Stimulated activated CD8-positive, alpha-beta memory T cell treated with anti-CD3 and anti-CD28 coated beads, Interleukin-15, amount 100 ng/mL, for 4 hours (primary cell): ENCODE data around the gene PTPRE.

Source experiments
- DNase-seq, 2 donors: peaks; one replicate each; pipeline ENCODE4 v3.0.0-alpha.2; 2020; ENCODE audit warnings: low read depth in 2 of 2

The PTPRE gene

DNA sequence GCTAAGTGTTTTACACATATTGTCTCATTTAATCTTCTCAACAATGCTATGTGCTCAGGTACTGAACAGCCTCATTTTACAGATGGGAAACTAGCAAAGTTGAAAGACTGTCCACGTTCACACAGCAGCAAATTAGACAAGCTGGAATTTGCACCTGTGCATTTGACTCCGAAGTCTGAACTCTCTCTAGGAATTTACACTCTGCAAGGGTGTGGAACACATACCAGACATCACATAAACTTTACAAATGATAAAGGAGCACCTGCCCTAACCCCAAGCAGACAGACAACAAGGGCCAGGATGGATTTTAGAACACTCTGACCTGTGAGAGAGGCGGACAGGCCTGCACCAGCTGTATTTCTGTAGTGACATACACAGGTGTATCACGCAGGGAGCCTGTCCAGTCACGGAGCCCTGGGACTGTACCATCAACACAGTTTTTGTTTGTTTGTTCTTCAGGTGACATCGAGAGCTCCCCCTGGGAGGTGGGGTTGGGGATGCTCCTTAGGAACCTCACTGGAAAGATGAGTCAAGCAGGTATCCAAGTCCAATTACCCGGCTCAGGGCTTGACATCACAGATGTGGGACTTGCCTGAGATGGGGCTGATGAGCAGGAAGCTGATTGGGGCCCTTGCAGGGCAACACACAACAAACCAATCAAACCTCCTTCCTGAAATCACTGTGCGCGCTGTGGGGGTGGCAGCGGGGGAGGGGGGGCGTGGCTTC lies 188.3 kb downstream of the PTPRE start:
- DNase-seq: peak in 1 of 2 donors; percentile 33

- no peak for DNase-seq
Measured at GRCh38 chr10:128095753-128096469, 189.0 kb downstream of the PTPRE start.

GRCh38 chr10:128096486-128097199 lies 189.7 kb downstream of the PTPRE start:
- DNase-seq: no peak

GRCh38 chr10:128097783-128098182 lies 190.9 kb downstream of the PTPRE start:
- no peak for DNase-seq

DNA sequence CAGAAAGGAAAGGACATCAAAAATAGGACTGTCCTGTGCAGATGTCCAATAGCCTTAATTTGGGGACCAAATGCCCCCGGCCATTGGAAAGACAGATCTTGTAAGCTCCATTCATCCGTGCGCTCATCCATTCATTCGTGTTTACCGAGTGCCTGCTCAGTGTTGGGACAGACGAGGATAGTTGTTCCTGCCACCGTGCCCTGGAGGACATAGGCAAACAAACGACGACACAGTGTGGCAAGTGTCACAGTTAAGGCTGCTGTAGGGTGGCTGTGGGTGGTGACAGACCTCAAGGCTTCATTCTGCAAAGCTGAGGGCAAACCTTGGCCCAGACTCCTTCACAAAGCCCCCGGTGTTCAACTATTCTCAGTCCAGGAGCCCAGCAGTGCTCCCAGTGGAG lies 191.7 kb downstream of the PTPRE start:
- no peak for DNase-seq

GRCh38 chr10:128099901-128100300 lies 193.0 kb downstream of the PTPRE start:
- no peak for DNase-seq

GRCh38 chr10:128101901-128102300 lies 195.0 kb downstream of the PTPRE start:
- no peak for DNase-seq

- DNase-seq: no peak
Measured at GRCh38 chr10:128102480-128103228, 195.8 kb downstream of the PTPRE start.

DNA sequence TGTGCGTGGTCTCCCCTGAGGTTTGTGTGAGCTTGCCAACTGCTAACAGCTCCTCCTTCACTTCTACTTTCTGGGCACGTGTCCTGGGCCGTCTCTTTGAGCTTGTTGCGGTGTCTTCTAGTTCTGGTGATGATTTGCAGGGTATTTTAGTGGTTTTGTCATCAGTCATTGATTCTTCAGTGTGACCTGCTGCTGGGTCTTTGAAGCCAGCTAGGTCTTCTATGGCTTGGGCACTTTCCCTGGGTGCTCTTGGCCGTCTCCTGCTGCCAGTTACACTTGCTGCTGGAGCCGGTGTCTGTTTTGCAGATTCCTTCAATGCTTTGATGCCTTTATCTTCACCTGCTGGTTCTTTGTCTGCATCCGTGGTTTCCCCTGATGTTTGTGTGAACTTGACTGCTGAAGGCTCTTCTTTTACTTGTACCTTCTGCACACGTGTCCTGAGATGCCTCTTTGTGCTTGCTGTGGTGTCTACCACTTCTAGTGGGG lies 196.4 kb downstream of the PTPRE start:
- no peak for DNase-seq

DNA sequence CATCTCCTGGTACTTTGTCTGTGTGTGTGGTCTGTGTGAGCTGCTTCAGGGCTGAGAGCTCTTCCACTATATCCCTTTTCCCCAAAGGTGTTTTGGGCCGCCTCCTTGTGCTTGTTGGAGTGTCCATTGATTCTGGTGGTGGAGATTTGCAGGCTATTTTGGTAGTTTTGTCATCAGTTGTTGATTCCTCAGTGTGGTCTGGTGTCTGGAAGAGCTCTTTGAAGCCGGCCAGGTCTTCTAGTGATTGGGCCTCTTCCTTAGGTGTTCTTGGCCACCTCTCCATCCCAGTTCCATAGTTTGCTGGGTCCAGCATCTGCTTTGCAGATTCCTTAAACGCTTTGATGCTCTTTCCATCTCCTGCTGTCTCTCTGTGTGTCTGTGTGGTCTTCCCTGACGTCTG lies 198.5 kb downstream of the PTPRE start:
- no peak for DNase-seq

DNA sequence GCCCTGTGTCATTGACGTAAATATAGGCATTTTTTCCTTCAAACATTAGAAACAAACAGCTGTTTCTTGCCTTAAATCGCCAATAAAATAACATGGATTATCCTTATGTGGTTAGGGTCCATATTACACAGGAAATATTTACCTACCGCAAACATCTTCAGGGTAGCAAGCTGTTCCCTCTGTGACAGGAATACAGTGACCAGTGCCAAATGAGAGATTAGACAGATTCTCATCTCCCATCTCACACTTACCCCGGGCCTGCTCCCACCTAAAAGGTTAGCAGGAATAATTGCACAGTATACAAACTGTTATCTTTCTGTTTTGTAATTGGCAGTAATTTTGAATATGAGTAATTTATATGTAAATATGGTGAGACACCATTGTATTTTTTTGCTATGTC lies 202.8 kb downstream of the PTPRE start:
- DNase-seq: no peak

- DNase-seq: no peak
Measured at GRCh38 chr10:128110339-128110738, 203.4 kb downstream of the PTPRE start.

DNA sequence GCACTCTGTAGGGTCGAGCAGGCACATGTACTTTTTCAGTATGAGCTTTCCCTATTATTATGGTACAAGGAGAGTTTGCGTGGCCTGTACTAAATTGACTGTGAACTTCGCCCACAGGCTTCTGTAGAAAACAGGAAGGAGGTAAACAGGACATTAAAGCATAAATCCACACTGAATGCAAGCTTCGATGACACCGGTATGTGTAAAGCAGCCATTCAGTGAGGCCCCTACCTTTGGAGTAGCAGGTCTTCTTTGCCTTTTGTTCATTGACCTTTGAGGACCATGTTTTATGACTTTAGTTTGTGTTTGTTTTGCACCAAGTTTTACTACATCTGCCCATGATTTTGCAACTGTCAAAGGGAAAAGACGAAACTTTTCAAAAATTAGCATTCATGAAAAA lies 204.8 kb downstream of the PTPRE start:
- no peak for DNase-seq

- no peak for DNase-seq
Measured at GRCh38 chr10:128113026-128113425, 206.1 kb downstream of the PTPRE start.

GRCh38 chr10:128114901-128115300 lies 208.0 kb downstream of the PTPRE start:
- DNase-seq: no peak

DNA sequence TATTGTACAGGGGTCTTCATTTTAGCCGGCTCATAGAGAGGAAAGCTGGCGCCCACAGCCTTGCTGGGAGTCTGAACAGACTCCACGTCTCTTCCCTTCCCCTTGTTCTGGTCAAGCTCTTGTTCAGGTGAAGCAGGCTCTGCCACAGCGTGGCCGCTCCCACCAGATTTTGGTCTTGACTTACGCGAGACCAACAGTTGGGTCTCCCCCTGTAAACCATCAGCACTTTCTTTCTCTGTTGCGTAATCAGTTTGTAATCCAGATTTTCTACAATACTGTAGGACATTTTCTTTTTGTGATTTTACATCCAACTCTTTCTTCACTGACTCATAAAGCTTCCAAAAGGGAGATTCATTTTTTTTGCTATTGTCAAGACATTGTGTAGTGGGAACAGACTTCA lies 208.5 kb downstream of the PTPRE start:
- DNase-seq: no peak

GRCh38 chr10:128116187-128116586 lies 209.3 kb downstream of the PTPRE start:
- DNase-seq: no peak

DNA sequence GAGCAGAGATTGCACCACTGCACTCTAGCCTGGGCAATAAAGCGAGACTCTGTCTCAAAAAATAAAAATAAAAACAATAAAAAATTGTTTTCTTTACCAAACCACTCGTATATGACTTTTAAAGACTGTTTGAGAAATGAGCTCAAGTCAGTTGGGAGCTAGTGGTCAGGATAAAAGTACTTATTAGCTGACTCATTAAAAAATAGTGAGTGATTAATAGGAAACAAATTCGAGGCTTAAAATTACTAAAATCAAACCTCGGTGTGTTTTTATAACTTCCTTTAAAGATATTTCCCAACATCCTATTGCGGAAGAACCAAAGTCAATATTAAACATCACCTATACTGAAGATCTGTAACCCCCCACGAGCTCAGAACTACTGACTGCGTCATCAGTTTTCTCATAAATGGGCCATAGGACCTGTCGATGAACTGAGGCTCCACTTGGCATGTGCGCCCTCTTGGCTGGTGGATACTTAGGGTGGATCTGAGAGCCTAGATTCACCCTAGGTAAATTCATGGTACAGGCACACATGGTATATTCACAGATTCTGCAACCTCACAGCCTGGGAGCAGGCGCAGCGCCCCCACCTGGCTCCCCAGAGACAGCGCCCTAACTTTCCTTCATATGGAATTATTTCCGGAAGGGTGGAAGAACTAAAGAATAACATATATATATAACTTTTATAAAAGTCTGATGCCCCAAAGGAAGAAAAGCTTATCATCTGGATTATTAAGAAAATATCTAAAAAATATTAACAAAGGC lies 210.1 kb downstream of the PTPRE start:
- DNase-seq: no peak

DNA sequence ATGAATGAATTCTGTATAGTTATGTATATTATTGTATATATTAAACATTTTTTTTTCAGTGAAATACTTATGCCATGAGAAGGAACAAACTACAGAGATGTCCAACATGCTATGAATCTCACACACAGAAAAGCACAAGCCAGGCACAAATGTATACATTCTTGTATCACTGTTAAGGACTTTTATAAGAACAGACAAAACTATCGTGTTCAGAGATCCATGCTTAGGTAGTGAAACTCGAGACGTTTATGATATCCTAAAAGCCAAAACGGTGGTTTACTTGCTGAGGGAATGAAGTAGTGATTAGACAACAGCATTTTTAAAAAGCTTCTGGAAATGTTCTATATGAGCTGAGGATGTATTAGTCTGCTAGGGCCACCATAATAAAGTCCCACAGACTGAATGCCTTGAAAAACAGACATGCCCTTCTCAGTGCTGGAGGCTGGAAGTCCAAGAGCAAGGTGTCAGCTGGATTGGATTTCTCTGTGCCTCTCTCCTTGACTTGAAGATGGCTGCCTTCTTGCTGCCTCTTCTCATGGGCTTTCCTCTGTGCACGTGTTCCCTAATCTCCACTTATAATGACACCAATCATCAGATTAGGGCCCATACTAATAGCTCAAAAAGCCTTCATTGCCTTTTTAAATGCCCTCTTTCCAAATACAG lies 215.0 kb downstream of the PTPRE start:
- DNase-seq: no peak

- DNase-seq: no peak
Measured at GRCh38 chr10:128122931-128123330, 216.0 kb downstream of the PTPRE start.

- no peak for DNase-seq
Measured at GRCh38 chr10:128123846-128124245, 216.9 kb downstream of the PTPRE start.
